GM19193 (cell line): ENCODE data around the gene SMIM5.

Experiments used
- POLR2A ChIP-seq: IDR thresholded peaks from 4 replicates; pipeline ENCODE4 v1.6.1; 2011; ENCODE audit not compliant: insufficient read depth, insufficient read length; ENCODE audit errors: extremely low read depth

Gene SMIM5

DNA sequence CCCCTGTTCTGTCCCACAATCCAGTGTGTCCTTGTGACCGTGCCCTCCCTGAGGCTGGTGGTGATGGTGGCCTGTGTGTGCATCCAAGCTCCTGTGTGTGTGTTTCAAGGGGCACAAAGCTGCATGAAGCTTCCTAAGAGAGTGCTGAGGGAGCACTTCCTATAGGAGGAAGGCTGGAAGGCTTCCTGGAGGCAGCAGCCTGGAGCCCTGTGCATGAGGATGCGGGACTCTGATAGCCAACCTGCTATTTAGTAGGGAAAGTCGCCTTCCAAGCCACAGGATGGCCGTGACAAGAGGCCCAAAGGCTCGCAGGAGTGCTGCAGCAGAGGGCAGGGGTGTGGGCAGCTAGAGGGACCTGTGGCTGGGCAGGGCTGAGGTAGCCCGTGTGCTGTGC, 37.3 kb upstream of the SMIM5 start:
- no peak for TF ChIP-seq POLR2A

DNA sequence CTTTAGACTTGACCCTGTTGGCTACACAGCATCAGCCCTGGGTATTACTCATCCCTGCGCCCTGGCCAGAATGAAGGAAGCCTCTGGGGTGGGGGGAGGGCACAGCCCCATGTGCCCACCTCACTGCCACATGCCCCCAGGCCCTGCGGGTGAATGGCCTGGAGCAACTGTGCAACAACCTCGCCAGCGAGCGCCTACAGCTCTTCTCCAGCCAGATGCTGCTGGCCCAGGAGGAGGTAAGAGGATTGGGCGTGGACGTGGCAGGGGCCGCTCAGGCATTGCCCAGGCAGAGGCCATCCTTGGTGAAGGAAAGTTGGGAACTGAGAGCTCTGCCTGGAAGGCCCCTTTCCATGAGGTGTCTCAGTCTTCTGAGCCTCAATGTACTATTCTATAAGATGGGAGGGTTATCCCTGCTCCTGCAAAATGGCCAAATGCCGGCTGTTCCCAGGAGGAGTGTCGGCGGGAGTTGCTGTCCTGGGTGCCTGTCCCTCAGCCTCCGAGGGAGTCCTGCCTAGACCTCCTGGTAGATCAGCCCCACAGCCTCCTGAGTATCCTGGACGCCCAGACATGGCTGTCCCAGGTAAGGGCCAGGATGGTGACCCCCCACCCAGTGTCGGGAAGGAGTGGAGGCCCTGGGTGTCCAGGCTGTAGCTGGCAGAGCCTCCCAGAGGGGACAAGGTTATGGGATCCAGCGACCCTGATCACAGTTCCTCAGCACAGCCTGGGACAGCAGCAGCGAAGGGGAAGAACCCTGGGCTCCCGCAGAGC, 36.7 kb upstream of the SMIM5 start:
- TF ChIP-seq POLR2A, result no peak

DNA sequence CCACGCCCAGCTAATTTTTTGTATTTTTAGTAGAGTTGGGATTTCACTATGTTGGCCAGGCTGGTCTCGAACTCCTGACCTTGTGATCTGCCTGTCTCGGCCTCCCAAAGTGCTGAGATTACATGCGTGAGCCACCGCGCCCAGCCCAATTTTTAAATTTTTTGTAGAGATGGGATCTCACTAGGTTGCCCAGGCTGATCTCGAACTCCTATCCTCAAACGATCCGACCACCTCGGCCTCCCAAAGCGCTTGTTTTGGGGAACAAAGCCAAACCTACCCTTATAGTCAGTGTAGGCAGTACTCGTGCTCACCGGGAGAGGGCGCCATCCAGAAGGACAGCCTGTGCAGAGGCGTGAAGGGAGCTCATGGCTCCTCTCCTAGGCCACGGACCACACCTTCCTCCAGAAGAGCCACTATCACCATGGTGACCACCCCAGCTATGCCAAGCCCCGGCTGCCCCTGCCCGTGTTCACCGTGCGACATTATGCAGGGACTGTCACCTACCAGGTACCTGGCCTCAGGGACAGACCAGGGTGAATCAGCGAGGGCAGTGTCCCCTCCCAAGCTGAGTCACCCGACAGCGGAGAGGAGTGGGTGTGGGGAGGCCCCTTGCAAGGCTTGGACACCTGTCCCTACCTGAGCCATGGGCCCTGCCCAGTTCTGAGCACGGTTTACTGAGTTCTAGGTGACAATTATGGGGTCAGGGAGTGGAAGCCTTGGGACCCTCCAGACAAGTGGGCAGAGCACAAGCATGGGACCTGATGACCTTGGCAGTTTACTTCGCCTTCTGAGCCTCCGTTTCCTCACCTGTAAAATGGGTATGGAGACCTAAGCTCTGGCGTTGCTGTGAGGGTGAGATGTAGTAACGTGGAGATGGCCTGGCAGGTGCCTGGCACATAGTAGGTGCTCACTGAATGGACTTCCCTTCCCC, 31.9 kb upstream of the SMIM5 start:
- no peak for TF ChIP-seq POLR2A

DNA sequence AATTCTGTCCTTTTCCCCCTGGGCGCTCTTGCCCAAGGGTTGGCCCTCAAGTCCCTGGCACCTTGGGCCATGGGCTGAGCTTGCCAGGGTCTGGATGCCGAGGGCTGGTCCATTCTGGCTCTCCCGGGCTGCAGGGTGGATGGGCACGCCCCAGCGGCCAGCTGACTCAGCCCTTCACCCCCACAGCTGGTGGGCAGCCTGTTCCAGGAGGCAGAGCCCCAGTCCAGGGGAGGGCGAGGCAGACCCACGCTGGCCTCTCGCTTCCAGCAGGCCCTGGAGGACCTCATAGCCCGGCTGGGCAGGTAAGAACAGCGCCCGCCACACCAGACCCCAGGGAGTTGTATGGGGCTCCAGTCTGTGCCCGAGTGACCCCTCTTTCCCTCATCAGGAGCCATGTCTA, 30.6 kb upstream of the SMIM5 start:
- TF ChIP-seq POLR2A, result no peak

DNA sequence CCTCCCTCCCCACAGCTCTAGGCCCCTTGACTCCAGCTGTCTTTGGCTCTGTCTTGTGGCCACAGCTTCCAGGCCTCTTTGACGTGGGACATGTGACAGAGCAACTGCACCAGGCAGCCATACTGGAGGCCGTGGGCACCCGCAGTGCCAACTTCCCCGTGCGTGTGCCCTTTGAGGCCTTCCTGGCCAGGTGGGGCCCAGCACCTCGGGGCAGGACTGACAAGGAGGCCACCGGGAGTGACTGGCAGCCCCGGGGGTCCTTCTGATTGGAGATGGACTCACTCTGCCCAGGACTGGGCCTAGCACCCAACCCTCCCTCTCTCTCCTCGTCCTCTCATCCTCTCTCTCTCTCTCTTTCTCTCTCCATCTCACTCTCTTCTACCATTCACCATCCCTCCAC, 30.1 kb upstream of the SMIM5 start:
- TF ChIP-seq POLR2A, result no peak

DNA sequence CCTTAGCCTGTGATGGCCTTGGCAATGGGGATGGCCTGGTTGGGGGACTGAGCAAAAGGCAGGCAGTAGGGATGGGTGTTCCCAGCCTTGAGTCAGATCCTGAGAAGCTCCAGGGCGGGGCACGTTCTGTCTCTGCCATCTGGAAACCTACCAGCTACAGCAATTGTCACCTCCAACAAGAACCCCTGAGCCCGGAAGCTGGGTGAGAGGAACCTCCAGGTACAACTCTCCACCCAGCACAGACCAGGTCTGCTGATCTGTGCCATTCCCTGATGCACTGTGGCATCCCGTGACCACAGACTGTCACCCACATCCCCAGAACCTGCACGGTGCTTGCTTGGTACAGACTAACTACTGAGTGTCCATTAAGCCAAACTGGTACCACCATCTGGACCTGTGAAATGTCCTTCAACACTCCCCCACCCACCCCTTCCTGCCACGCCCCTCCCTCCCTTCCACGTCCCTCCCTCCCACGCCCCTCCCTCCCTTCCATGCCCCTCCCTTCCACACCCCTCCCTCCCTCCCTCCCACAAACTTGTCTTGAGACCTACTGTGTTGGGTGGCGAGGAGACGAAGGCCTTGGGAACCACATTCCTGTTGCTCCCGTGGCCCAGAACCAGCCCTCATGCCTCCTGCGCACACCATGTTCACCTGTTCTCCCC, 29.1 kb upstream of the SMIM5 start:
- no peak for TF ChIP-seq POLR2A

DNA sequence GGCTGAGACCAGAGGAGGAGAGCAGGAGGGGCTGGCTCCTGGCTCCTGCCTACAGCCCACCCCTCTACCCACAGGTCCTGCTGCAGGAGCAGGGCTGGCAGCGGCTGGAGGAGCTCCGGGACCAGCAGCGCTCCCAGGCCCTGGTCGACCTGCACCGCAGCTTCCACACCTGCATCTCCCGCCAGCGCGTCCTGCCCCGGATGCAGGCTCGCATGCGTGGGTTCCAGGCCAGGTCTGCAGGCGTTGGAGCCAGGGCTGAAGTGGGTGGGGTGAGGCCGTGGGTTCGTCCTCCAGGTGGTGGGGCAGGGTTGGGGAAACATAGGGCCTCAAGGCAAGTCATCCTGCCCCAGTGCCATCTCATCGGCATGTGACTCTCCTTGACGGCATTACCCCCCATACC, 27.4 kb upstream of the SMIM5 start:
- TF ChIP-seq POLR2A, result no peak

DNA sequence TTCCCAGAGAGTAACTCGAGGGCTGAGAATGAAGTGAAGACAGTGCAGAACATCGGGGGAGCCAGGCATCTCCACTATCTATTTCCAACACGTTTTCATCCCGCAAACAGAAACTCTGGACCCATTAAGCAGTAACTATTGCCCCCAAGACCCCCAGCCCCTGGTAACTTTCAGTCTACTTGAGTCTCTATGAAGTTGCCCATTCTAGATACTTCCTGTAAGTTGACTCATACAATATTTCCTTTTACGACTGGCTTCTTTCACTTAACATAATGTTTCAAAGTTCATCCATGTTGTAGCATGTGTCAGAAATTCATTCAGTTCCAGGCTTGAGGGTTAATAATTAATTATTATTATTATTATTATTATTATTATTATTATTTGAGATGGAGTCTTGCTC, 26.1 kb upstream of the SMIM5 start:
- no peak for TF ChIP-seq POLR2A

DNA sequence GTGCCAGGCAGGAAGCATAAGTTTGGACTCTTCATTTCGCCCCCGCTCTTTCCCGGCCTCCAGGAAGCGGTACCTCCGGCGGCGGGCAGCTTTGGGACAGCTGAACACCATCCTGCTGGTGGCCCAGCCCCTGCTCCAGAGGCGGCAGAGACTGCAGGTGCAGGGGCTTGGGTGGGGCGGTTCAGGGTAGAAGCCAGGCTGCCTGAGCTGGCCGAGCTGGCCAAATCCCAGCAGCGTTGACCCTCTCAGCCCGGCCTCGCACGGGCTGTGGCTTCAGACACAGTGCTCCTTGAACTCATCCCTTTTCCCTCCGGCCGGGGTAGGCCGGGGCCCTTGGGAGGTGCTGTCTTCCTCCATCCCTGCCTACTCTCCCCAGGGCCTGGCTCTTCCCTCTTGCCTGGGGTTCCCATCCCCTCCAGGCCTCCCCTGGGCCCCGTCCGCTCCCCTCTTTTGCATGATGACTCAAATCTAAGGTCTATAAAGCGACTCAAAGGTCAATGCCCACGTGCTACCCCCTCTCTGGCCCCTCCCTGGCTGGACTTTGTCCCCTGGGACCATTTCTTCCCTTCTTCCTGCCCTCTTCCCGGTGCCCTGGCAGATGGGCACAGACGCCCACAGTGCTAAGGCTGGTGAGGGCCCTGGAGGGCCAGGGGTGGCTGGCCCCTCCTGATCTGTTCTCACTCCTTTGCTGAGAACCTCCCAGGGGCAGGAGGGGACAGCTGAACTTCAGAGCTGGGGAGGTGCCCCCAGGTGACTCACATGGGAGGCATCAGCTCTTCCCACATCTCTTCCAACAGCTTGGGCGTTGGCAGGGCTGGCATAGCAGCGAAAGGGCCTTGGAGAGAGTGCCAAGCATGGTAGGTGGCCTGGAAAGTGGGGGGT, 22.9 kb upstream of the SMIM5 start:
- no peak for TF ChIP-seq POLR2A

DNA sequence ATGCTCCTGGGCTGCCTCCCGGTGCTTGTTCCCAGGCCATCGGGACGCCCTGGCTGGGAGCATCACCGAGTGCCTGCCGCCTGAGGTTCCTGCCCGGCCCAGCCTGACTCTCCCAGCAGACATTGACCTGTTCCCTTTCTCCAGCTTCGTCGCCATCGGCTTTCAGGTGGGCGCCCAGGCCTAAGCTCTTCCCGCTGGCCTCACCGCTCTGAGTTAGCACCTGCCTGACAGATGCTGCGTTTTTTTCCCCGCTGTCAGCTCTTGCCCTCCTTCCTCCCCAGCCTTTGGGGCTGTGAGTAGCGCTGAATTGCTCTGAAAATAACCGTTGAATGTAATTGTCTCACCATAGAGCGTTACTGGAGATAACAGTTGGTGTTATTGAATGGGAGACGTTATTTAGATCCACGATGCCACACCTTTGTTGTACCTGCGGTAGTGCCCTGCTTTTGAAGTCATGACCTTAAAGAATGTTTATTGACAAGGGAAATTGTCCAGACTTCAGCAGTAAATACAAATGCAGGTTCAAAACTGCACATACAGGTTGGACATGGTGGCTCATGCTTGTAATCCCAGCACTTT, 21.3 kb upstream of the SMIM5 start:
- no peak for TF ChIP-seq POLR2A

DNA sequence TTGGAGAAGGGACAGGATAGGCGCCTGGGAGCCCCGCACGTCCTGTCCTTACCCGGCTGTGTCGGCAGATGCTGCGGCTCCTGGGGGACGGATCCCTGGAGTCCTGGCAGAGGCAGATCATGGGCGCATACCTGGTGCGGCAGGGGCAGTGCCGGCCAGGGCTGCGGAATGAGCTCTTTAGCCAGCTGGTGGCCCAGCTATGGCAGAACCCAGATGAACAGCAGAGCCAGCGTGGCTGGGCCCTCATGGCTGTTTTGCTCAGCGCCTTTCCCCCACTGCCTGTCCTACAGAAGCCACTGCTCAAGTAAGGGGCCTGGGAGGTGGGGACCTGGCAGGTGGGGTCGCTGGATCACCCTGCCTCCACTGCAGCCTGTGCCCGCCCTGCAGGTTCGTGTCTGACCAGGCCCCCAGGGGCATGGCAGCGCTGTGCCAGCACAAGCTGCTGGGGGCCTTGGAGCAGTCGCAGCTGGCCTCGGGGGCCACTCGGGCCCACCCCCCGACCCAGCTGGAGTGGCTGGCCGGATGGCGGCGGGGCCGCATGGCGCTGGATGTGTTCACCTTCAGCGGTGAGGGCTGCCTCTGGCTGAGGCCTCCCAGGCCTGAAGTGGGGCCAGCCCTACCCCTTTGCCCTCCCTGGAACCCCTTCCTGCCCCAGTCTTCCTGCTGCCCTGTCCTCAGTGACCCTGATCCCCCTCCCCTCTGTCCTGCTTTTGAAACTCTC, 20.2 kb upstream of the SMIM5 start:
- no peak for TF ChIP-seq POLR2A

DNA sequence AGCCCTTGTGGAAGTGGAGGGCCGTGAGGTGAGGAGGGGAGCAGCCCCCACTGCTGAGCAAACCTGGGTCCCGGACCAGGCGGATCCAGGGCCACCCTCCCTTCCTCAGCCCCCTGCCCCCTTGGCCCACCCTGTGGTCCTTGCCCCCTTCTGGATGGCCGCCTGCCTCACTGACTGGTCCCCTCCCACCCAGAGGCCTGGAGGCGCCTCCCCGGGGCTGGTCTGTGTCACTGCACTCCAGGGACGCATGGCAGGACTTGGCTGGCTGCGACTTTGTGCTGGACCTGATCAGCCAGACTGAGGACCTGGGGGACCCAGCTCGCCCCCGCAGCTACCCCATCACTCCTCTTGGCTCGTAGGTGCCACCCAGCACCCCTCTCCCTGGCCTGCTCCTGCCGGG, 19.2 kb upstream of the SMIM5 start:
- no peak for TF ChIP-seq POLR2A

DNA sequence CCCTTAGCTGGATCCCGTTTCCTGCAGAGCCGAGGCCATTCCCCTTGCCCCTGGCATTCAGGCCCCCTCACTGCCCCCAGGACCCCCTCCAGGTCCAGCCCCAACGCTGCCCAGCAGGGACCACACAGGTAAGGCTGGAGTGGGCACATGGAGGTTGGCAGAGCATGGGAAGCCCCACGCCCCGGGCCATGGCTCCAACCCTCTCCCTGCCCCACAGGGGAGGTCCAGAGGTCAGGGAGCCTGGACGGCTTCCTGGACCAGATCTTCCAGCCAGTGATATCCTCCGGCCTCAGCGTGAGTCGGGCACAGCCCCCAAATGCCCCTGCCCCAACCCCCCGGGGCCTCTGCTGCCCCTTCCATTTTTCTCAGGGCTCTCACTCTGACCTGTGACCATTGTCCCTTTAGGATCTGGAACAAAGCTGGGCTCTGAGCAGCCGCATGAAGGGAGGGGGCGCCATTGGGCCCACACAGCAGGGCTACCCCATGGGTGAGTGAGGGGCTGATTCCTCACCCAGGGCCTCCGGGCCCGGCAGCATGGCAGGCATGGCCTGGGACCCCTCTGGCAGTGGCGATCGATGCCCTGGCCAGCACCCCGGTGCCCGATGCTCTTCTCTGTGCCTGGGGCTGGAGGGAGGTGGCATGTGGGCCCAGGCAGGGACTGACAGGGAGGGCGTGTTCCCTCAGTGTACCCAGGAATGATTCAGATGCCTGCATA, 18.5 kb upstream of the SMIM5 start:
- no peak for TF ChIP-seq POLR2A
